ENCODE measurements around the gene HIF3A. TPM values are rescaled to one million over a fixed set of nuclear protein-coding genes. Genes with fewer than 3 reads are reported as not detected.

HIF3A gene
- total and polyA plus RNA-seq, 9 of the 15 experiments (the other 6 are each of a cell fraction or from before 2014, with no cell fraction given): 0.29 TPM; not detected in 8

GRCh38 chr19:46346821-46347571 is 50.2 kb downstream of the HIF3A start, which contains the start of gene PPP5C (continued):
- TF ChIP-seq, protein P1, sequence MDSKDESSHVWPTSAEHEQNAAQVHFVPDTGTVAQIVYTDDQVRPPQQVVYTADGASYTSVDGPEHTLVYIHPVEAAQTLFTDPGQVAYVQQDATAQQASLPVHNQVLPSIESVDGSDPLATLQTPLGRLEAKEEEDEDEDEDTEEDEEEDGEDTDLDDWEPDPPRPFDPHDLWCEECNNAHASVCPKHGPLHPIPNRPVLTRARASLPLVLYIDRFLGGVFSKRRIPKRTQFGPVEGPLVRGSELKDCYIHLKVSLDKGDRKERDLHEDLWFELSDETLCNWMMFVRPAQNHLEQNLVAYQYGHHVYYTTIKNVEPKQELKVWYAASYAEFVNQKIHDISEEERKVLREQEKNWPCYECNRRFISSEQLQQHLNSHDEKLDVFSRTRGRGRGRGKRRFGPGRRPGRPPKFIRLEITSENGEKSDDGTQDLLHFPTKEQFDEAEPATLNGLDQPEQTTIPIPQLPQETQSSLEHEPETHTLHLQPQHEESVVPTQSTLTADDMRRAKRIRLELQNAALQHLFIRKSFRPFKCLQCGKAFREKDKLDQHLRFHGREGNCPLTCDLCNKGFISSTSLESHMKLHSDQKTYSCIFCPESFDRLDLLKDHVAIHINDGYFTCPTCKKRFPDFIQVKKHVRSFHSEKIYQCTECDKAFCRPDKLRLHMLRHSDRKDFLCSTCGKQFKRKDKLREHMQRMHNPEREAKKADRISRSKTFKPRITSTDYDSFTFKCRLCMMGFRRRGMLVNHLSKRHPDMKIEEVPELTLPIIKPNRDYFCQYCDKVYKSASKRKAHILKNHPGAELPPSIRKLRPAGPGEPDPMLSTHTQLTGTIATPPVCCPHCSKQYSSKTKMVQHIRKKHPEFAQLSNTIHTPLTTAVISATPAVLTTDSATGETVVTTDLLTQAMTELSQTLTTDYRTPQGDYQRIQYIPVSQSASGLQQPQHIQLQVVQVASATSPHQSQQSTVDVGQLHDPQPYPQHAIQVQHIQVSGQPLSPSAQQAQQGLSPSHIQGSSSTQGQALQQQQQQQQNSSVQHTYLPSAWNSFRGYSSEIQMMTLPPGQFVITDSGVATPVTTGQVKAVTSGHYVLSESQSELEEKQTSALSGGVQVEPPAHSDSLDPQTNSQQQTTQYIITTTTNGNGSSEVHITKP (IDR thresholded peaks at IDR 0.05; ENCODE audit: partially characterized antibody): peak; percentile 97
- peak in 1 of 2 experiments; percentile 33; a peak in 1 of 4 replicates for TF ChIP-seq TBL1XR1 (IDR thresholded peaks at IDR 0.05; ENCODE audit: low read length in 2 of 2)
- no peak for TF ChIP-seq KDM2B (CRISPR knock-in tag; IDR thresholded peaks at IDR 0.05)
- 0 out of 2 replicates have a peak, but pooled peaks have one; percentile 33 for TF ChIP-seq GMEB1 (CRISPR knock-in tag; IDR thresholded peaks at IDR 0.05)
- peak; percentile 26; the same call in 1 of the 2 replicates for TF ChIP-seq TAF7 (tag; IDR thresholded peaks at IDR 0.05)
- TF ChIP-seq NONO (IDR thresholded peaks at IDR 0.05; ENCODE audit: low read depth in 2 of 2, low read length in 1 of 2): peak in 1 of 2 experiments; percentile 82; a peak in 2 of 4 replicates
- TF ChIP-seq SMARCA5 (IDR thresholded peaks at IDR 0.05): peak; percentile 96
- peak; percentile 87; the same call in 1 of the 2 replicates for TF ChIP-seq HLTF (IDR thresholded peaks at IDR 0.05)
- no peak; the same call in 1 of the 2 replicates for TF ChIP-seq FOXP1 (CRISPR knock-in tag; IDR thresholded peaks at IDR 0.05)
- no peak for TF ChIP-seq CAMTA2 (CRISPR knock-in tag; conservative IDR thresholded peaks at IDR 0.05)
- no peak for TF ChIP-seq ZNF165 (CRISPR knock-in tag; IDR thresholded peaks at IDR 0.05; ENCODE audit: borderline replicate concordance)
- no peak for TF ChIP-seq NUFIP1 (IDR thresholded peaks at IDR 0.05; ENCODE audit: partially characterized antibody)
- TF ChIP-seq RBM17 (IDR thresholded peaks at IDR 0.05; ENCODE audit: borderline replicate concordance, low read depth, low read length): no peak
- TF ChIP-seq SMAD4 (CRISPR knock-in tag; conservative IDR thresholded peaks at IDR 0.05): peak; percentile 56; the same call in 1 of the 2 replicates
- no peak; a peak in 1 of 4 replicates for TF ChIP-seq CSDE1 (IDR thresholded peaks at IDR 0.05)
- peak; percentile 55; the same call in 1 of the 2 replicates for TF ChIP-seq ZFX (CRISPR knock-in tag; IDR thresholded peaks at IDR 0.05)
- no peak for TF ChIP-seq CBX8 (IDR thresholded peaks at IDR 0.05; ENCODE audit: borderline replicate concordance, extremely low read depth, low read depth, low read length, poor library complexity, severe bottlenecking)
- TF ChIP-seq KLF6 (CRISPR knock-in tag; IDR thresholded peaks at IDR 0.05; ENCODE audit: borderline replicate concordance): no peak
- no peak for TF ChIP-seq RBM25 (IDR thresholded peaks at IDR 0.05; ENCODE audit: low read depth, low read length, severe bottlenecking)
- TF ChIP-seq CCNT2 (IDR thresholded peaks at IDR 0.05; ENCODE audit: borderline replicate concordance, extremely low read depth, insufficient read length, low read depth, low read length): peak; percentile 13
- TF ChIP-seq SMAD3 (CRISPR knock-in tag; conservative IDR thresholded peaks at IDR 0.05): 0 out of 2 replicates have a peak, but pooled peaks have one; percentile 32
- TF ChIP-seq TFAM (CRISPR knock-in tag; conservative IDR thresholded peaks at IDR 0.05): no peak
- peak; percentile 50; the same call in 1 of the 2 replicates for TF ChIP-seq NCOA1 (IDR thresholded peaks at IDR 0.05; ENCODE audit: low read depth)
